ENCODE measurements around the gene EIF3J.
A peak's percentile ranks its signal among the peaks of the same experiment; 100 is the strongest.
"Not testable (repeated sequence)": the region's sequence is repeated elsewhere in the genome, so short reads cannot be mapped to it uniquely, and the experiment has no call there.

The EIF3J gene

DNA sequence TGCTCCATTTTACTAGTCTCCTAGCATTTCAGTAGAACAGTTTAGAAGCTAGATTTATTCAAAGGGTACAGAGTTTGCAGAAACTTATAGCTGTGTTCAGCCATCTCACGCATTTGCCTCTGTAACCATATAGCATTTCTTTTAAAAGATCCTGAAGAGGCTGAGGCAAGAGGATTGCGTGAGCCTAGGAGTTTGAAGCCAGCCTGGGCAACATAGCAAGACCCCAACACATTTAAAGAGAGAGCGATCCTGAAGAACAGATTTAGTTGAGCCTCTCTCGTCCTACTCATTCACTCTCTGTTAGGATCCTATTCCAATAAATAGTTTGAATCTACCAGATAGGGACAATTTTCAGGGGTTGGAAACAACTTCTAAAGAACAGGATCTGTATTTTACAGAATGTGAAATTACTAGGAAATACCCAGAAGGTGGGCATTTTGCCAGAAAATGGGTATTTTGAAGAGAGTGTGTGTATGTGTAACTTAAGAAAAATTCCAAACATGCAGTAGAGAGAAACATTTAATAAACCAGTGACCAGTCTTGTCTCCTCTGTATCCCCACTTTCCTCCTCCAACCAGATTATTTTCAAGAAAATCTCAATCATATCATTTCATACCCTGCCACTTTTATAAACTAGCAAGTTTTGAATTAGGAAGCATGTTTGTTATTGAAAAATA is 4.5 kb downstream of the EIF3J start:
- DNase-seq (ENCODE audit: low read depth in 2 of 2), result no peak

DNA sequence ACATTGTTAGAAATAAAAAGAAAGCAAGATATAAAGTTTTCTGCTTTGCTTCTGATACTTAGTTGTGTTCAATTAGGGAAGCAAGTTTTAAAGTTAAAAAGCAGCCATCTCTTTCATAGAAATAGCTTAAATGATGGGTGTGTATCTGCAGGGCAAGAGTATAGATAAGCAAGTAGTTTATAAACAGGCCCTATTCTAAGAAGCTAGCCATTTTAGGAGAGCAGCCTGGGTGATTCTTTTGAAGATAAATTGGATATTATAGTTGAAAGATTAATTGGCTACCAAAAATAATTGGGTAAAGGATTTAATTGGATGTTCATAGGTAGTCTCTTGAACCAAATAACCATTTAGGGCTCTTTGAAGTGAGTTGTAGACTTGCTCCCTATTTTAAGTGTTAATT is 5.6 kb downstream of the EIF3J start:
- DNase-seq (ENCODE audit: low read depth in 2 of 2), result no peak

DNA sequence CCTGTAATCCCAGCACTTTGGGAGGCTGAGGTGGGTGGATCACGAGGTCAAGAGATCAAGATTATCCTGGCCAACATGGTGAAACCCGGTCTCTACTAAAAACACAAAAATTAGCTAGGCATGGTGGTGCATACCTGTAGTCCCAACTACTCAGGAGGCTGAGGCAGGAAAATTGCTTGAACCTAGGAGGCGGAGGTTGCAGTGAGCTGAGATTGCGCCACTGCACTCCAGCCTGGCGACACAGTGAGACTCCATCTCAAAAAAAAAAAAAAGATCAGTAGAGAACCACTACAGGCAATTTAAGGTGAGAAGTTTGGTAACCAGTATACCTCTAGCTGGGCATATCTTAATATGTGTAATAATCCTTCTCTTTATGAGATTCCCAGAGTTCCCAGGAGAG is 7.8 kb downstream of the EIF3J start:
- not testable (repeated sequence) for DNase-seq (ENCODE audit: low read depth in 2 of 2)

DNA sequence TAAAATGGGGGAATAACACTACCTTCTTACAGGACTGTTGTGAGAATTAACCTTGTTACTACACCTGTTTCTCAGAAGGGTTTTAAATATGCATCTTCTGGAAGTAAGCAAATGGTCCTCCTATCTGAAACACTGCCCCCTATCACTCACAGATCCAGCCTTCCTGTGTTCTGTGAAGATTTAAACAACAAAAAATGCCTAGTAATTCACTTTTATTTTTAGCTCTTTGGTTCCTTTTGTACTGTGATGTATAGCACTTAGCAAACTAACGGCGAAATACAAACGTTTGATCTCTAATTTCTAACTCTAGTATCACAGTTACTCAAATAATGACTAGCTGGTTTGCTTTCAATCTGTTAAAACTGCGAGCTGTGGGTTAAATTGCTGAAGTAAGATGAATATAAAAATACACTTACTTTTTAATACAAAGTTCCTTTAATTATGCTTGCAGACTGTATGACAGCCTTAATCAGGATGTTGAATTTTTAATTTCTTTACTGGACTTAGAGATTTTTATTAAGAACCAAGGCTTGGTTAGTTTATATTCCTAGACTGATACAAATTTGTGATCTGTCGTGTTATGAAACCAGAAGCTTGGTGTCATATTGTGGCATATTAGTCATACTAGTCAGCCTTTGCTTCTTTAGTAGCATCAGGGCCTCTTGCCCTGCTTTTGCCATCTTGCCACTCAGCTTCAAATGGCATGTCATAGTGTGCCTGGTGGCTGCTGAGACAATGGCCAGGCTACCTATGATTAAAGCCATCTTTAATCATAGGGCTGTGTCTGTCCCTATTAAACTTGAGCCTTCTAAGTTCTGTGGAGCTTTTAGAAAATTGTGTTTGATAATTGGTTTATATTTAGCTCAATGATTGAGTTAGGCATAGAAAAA is 9.2 kb downstream of the EIF3J start:
- peak in 1 of 2 experiments; percentile 38 for DNase-seq (ENCODE audit: low read depth in 2 of 2)

DNA sequence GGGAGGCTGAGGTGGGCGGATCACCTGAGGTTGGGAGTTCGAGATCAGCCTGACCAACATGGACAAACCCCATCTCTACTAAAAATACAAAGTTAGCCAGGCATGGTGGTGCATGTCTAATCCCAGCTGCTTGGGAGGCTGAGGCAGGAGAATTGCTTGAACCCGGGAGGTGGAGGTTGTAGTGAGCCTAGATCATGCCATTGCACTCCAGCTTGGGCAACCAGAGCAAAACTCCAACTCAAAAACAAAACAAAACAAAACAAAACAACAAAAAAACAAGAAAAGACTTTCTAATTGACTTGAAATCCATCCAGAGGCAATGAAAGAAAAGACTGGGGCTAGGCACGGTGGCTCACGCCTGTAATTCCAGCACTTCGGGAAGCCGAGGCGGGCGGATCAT is 12.2 kb downstream of the EIF3J start:
- not testable (repeated sequence) for DNase-seq (ENCODE audit: low read depth in 2 of 2)

DNA sequence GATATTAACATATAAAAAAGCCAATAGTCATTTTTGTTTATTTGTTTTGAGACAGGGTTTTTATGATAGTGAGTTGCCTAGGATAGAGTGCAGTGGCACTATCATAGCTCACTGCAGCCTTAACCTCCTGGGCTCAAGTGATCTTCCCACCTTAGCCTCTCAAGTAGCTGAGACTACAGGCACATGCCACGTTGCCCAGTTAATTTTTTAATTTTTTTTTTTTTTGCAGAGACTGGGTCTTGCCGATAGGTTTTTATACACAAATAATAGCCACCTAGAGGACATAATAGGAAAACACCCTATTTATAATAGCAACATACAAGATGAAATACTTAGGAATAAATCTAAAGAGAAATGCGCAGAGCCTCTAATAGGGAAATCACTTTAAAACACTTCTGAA is 13.3 kb downstream of the EIF3J start:
- DNase-seq (ENCODE audit: low read depth in 2 of 2), result no peak

DNA sequence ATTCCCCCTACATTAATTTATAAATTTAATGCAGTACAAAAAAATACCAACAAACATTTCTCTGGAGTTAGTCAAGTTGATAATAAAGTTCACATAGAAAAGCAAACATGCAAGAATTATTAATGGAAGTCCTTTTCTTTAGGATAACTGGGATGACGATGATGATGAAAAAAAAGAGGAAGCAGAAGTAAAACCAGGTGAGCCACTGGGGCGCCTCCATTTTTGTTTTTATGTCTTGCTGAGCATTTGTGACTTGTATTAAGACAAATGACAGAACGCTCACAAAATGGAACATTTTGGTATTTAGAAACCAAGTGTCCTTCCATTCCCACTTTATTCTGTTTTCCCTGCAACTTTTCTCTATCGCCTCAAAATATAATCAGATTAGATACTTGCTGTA is 13.8 kb downstream of the EIF3J start:
- no peak for DNase-seq (ENCODE audit: low read depth in 2 of 2)

DNA sequence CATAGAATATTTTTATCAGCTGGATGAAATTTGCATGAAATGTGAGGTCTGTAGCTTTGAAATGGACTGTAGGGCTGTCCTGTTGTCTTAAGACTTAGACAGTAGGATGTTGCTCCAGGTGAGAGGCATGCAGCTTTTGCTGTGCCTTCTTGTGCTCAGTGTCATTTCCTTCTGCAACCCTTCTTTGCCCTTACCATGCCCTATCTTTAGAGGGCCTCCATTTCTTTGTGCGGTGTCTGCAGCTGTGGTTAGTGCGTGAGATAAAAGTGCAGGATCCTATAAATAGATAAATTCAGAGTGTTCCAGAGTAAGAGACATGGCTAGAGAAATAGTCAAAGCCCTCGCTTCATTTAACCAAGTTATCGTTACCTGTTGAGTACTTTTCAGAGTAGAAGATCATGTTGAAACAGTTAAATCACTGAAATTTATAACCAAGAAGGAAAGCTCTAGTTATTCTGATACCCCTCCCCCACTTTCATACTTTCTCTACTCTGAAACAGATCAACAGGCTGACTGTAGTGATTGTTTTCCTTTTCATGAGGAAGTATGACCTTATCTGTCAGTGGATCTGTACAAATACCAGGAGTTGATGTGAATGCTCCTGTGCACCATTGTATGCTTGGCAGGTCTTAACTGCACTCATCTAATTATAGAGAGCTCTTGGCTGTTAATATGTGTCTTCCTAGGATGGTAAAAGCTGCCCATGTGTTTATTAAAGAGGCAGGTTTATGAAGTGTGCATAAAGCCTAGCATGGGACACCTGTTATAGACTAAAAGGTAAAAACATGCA is 18.2 kb downstream of the EIF3J start:
- DNase-seq (ENCODE audit: low read depth in 2 of 2), result no peak

DNA sequence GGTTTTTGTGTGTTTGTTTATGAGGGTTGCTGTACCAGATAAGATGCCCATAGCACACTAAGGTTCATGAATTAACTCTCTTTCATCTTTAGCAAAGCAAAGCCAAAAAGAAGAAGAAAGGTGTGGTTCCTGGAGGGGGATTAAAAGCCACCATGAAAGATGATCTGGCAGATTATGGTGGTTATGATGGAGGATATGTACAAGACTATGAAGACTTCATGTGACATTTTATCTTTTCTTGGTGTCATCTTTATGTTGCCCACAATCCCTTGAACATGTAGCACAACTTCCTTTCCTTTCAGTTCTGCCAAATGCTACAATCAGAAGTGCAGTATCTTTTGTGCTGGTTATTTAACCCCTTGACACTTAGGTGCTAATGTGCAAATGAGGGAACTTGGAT is 24.0 kb downstream of the EIF3J start:
- DNase-seq (ENCODE audit: low read depth in 2 of 2), result not testable (repeated sequence)

DNA sequence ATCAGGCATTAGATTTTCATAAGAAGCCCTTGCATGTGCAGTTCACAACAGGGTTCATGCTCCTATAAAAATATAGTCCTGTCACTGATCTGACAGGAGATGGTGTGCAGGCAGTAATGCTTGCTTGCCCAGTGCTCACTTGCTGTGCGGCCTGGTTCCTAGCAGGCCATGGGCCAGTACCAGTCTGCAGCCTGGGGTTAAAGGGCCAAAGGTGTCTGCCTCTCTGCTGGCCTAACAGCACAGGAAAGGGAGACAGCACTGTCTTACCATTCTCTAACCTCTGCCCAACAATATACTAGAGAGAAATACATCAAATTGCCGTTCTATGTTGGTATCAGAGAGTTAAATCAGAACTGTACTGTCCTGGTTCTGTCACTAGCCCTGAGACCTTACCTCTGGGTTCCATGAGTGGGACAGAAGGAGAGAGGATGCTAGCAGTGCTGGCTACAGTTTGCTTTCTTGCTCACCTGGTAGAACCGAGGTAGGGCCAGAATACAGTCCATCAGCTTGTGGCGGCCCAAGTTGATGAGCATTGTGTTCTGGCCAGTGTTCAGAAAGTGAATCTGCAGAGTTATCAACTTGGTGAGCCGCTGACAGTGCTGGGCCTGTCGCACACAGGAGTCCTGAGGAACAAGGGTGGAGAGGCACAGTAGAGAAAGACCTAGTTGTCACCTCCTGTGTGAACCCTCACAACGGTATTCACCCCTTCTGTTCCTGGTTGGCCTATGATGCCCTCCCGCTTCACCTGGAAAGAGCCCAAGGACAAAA is 28.6 kb downstream of the EIF3J start:
- DNase-seq (ENCODE audit: low read depth in 2 of 2), result no peak

DNA sequence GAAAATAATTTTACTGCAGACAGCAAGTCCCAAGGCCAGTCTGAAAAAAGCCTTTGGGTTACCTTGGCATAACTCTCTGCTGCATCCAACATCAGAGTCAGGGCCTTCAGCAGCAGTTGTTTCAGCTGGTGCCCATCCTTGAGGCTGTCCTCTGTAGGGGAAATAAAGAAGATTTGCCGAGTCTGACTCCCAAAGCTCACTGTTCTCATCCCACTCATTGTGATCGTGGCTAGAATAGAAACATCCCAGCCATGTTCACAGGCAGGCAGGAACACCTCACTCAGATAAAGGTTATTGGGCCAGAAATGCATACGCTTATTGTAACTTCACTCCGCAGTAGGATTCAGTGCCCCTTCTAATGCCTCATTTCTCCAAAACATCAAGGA is 29.2 kb downstream of the EIF3J start:
- no peak for DNase-seq (ENCODE audit: low read depth in 2 of 2)

DNA sequence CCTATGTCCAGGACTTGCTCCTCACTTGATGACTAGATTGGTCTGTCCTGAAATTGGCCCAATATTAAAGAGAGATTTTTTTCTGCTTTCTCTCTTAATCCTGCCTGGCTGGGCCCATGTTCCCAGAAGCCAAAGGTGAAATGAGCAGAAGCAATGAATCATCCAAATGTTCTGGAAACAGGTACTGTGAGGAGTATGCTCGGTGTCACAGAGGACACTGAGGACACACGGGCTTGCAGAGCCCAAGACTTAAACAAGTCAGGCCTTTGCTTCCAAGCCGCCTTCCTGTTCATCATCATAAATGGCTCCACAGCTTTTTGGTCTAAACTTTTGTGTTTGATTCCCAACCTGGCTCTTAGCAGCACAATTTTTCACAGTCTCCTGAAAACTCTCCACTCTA is 31.4 kb downstream of the EIF3J start:
- DNase-seq (ENCODE audit: low read depth in 2 of 2), result no peak

DNA sequence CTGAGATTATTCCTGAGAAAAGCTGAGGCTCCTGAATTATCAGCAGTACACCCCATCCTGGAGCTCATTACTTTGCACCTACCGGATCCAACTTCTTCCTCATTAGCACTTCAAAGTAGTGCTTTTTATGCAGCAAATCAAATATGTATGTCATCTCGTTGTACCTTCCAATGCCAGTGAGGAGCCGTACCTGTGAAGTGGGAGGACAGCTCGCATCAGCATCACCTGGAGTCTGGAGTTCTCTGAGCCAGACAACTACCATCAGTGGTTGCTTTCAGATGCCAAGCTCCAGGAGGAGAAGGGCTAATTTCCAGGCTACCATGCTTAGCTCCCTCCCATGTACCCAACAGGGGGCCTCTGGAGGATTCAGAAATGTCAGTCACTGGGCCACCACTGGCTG is 32.4 kb downstream of the EIF3J start:
- DNase-seq (ENCODE audit: low read depth in 2 of 2), result no peak

DNA sequence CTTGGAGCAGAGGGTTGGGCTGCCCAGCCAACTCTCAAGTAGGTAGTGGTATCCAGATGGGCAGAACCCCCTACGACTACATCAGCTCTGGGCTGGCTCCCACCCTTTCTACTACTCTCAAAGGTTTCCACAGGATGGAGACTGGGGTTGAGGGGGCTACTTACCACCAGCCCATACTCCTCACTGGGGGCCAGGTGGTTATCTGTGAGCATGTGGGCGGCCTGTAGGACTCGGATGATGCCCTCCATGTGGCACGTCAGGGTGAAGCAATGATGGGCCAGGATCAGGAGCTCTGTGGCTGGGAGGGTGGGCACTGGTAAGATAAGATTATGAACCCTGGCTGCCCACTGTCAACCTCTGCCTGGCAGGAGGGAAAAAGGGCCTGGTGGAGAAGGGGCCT is 33.4 kb downstream of the EIF3J start:
- no peak for DNase-seq (ENCODE audit: low read depth in 2 of 2)

DNA sequence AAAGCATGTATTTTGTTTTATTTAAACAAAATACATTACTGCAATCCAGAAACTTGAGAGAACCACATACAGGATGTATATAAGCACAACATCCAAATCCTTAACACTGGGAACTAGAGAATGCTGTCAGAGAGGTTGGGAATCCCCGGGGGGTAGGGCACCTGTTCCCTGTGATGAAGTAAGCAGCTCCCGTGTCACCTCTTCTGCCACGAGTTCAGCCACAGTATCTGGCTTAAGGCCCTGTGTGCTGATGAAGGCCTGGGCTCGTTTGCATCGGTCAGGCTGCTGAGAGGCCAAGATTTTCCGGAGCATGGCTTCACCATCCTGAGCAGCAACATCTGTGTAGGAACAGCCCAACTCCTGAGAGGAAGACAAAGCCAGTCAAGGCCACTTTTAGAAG is 36.4 kb downstream of the EIF3J start:
- DNase-seq (ENCODE audit: low read depth in 2 of 2), result no peak

DNA sequence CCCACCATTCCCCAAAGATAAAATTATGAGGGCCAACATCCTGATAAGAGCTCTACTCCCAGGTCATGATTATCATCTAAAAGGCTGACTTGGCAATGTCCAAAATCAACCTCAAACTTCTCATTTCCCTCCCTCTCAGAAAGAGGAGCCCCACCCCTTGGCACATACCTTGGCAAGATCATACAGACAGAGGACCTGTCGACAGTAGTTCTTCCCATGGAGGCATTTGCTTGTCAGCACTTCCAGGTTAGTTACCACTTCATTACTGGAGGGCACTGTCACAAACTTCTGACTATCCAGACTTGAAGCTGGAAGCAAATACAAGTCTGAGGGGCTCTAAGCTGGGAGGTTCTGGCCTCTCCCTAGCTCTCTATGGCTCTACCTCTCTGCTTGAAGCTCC is 37.8 kb downstream of the EIF3J start:
- no peak for DNase-seq (ENCODE audit: low read depth in 2 of 2)

DNA sequence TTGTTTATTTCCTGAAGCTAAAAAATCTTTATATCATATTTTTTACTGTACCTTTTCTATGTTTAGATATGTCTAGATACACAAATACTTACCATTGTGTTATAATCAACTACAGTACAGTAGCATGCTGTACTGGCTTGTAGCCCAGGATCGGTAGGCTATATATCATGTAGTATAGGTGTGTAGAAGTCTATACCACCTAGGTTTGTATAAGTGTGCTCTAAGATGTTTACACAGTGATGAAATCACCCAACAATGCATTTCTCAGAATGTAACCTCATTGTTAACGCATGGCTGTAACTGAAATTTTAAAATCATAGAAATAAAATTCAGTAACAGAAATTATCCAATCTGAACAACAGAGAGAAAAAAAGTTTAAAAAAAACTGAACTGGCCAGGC is 43.2 kb downstream of the EIF3J start:
- DNase-seq (ENCODE audit: low read depth in 2 of 2), result no peak

DNA sequence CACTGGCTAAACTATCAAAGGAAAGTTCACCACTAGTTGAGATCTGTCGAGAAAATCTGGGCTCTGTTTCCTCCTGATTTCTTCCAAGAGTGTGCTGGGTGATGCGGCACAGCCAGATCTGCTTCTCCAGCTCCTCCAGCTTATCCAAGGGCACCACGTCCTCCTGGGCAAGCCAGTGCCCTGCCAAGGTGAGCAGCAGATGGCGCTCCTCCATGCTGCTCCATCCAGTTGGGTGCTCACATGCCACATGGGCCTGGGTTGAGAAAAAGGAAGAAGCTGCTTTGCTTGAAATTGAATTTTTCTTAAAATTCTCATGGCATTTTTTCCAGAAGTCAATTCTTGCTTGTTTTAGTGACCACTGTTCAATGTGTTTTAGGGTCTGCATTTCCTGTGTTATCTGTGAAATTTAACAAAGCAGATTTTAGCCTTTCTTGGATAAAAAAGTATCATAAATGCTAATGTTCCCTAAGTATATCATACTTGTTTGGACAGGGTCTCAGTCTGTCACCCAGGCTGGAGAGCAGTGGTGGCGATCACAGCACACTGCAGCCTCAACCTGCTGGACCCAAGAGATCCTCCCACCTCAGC is 47.3 kb downstream of the EIF3J start:
- DNase-seq (ENCODE audit: low read depth in 2 of 2), result peak in 1 of 2 experiments; percentile 44

DNA sequence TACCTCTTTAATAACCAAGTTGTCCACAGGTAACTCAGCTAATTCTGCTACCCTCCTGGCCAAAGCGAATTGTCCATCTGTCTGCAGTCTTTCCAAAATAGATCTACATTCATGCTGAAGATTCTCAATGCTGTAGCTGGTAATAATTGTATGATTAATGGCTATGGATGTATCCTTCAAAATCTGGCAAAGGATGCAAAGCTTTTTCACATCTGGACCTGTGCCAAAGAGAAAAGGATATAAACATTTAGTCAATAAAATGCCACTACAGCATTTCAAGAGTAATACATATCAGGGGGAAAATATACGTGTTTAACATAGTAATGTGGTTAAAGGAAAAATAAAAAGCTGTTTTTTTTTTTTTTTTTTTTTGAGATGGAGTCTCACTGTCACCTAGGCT is 48.7 kb downstream of the EIF3J start:
- DNase-seq (ENCODE audit: low read depth in 2 of 2), result no peak

DNA sequence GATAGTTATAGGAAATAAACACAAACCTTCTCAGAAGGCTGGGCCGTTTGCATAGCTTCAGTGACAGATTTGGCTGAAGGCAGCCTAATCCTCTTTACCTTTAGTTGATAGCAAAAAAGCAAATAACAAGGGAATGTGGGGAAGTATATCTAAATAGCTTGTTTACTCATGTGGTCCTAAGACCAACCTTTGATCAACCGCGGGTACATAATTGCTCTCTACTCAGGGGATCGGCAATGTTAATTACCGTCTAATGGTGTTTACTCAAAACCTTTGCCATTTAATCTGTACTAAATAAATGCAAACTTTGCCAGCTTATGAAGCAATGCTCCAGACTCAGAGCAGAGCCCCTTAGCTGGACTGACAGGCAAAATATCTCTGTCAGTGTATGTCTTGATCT is 51.6 kb downstream of the EIF3J start:
- no peak for DNase-seq (ENCODE audit: low read depth in 2 of 2)

DNA sequence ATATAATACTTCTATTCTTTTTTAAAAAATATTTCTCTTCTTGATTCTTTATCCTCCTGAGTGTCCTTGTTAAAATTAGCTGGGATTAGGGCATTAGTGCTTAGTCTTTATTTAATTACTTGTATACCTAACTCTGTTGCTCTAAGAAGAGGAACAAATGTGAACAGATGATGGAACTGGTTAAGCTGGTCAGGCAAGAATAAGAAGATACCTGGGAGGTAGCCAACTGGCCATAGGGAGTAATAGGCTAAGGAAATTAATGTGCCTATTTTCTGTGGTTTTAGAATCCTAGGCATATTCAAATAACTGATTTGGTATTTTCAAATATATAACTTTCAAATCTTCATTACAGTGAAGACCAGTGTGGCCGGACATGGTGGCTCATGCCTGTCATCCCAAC is 54.4 kb downstream of the EIF3J start:
- no peak for DNase-seq (ENCODE audit: low read depth in 2 of 2)

Measured in stimulated activated CD4-positive, alpha-beta T cell treated with anti-CD3 and anti-CD28 coated beads, Interleukin-12 subunit alpha, Interleukin-12 subunit beta, amount 100 ng/mL, for 24 hours (primary cell).